ENCODE data around the gene EIF4ENIF1. TPM values are rescaled to one million over a fixed set of nuclear protein-coding genes. Genes with fewer than 3 reads are reported as not detected.

EIF4ENIF1 gene
- total and polyA plus RNA-seq, 9 donors, result 8.4 to 50.2 (median 37.5) TPM

GRCh38 chr22:31445642-31446041 lies 44.0 kb downstream of the EIF4ENIF1 start:
- DNase-seq, result no peak
- H3K36me3 ChIP-seq, result no peaks in the 10 kb centered on the region
- peaks cover 2% of the 10 kb centered on the region for H3K4me1 ChIP-seq (ENCODE audit: insufficient read depth)
- intact Hi-C loops (cut with DNase I), result no loop called here
- H3K27ac ChIP-seq, result no peak overlapping the region
- no peaks in the 10 kb centered on the region for H3K9me3 ChIP-seq
- TF ChIP-seq POLR2A (IDR thresholded peaks at IDR 0.05), result no peak
- no peak for TF ChIP-seq EP300 (IDR thresholded peaks at IDR 0.05)
- no peak for TF ChIP-seq CTCF (IDR thresholded peaks at IDR 0.05)
- no peaks in the 10 kb centered on the region for H3K27me3 ChIP-seq
- H3K4me3 ChIP-seq, result no peak overlapping the region
- 92 to 95% (median 94%) methylated on average over 3 of the region's 3 CpGs for whole genome bisulfite sequencing, 3 donors

- no peaks in the 10 kb centered on the region for H3K36me3 ChIP-seq
- no peaks in the 10 kb centered on the region for H3K9me3 ChIP-seq
- 29 to 49% (median 32%) methylated on average over 7 of the region's 7 CpGs for WGBS, 3 donors
- no peak overlapping the region for H3K4me3 ChIP-seq
- no peaks in the 10 kb centered on the region for H3K27me3 ChIP-seq
- TF ChIP-seq CTCF (IDR thresholded peaks at IDR 0.05) (no peak), EP300 (IDR thresholded peaks at IDR 0.05) (no peak), POLR2A (IDR thresholded peaks at IDR 0.05) (no peak)
- intact Hi-C loops (cut with DNase I), result no loop called here
- peaks cover 2% of the 10 kb centered on the region for H3K4me1 ChIP-seq (ENCODE audit: insufficient read depth)
- H3K27ac ChIP-seq, result no peak overlapping the region
- no peak for DNase-seq
Observed at GRCh38 chr22:31443516-31443915, 46.1 kb downstream of the EIF4ENIF1 start.

- peaks cover 2% of the 10 kb centered on the region for H3K4me1 ChIP-seq (ENCODE audit: insufficient read depth)
- WGBS, 3 donors, result 88 to 92% (median 89%) methylated on average over 5 of the region's 5 CpGs
- TF ChIP-seq CTCF (IDR thresholded peaks at IDR 0.05) (no peak), POLR2A (IDR thresholded peaks at IDR 0.05) (no peak), EP300 (IDR thresholded peaks at IDR 0.05) (no peak)
- H3K27me3 ChIP-seq, result no peaks in the 10 kb centered on the region
- H3K9me3 ChIP-seq, result no peaks in the 10 kb centered on the region
- intact Hi-C loops (cut with DNase I), result no loop called here
- DNase-seq, result no peak
- H3K4me3 ChIP-seq, result no peak overlapping the region
- H3K36me3 ChIP-seq, result no peaks in the 10 kb centered on the region
- no peak overlapping the region for H3K27ac ChIP-seq
Observed at GRCh38 chr22:31442768-31443489, 46.7 kb downstream of the EIF4ENIF1 start.

GRCh38 chr22:31441652-31442051 lies 48.0 kb downstream of the EIF4ENIF1 start:
- Histone ChIP-seq H3K4me1 (ENCODE audit: insufficient read depth) (peaks cover 2% of the 10 kb centered on the region), H3K4me3 (no peak overlapping the region), H3K36me3 (no peaks in the 10 kb centered on the region), H3K9me3 (no peaks in the 10 kb centered on the region), H3K27ac (no peak overlapping the region), H3K27me3 (no peaks in the 10 kb centered on the region)
- no peak for DNase-seq
- intact Hi-C loops (cut with DNase I), result no loop called here
- TF ChIP-seq POLR2A (IDR thresholded peaks at IDR 0.05), result no peak
- no peak for TF ChIP-seq EP300 (IDR thresholded peaks at IDR 0.05)
- TF ChIP-seq CTCF (IDR thresholded peaks at IDR 0.05), result no peak
- 81 to 87% (median 82%) methylated on average over 5 of the region's 5 CpGs for WGBS, 3 donors
